GM21423 (cell line): ENCODE measurements around the gene DOCK1.

Source experiments
- ATAC-seq: cut with Tn5 transposase; IDR thresholded peaks from one replicate; pipeline ENCODE4 v1.9.1; 2021; ENCODE audit warnings: mild to moderate bottlenecking, moderate library complexity; ENCODE audit not compliant: unreplicated experiment

The DOCK1 gene

GRCh38 chr10:127331696-127332095 is 426.5 kb downstream of the DOCK1 start:
- ATAC-seq: no peak

GRCh38 chr10:127332631-127333030 is 427.4 kb downstream of the DOCK1 start:
- ATAC-seq: no peak

GRCh38 chr10:127337801-127338200 is 432.6 kb downstream of the DOCK1 start:
- no peak for ATAC-seq

- no peak for ATAC-seq
Observed at GRCh38 chr10:127338399-127339110, 433.3 kb downstream of the DOCK1 start.

- ATAC-seq: no peak
Observed at GRCh38 chr10:127343821-127344220, 438.6 kb downstream of the DOCK1 start.

- ATAC-seq: no peak
Observed at GRCh38 chr10:127344346-127344745, 439.1 kb downstream of the DOCK1 start.

- ATAC-seq: no peak
Observed at GRCh38 chr10:127345231-127345965, 440.2 kb downstream of the DOCK1 start.

- no peak for ATAC-seq
Observed at GRCh38 chr10:127346604-127347003, 441.4 kb downstream of the DOCK1 start.

- no peak for ATAC-seq
Observed at GRCh38 chr10:127347202-127347959, 442.2 kb downstream of the DOCK1 start.

GRCh38 chr10:127349737-127350136 is 444.5 kb downstream of the DOCK1 start:
- no peak for ATAC-seq

- no peak for ATAC-seq
Observed at GRCh38 chr10:127351542-127351941, 446.3 kb downstream of the DOCK1 start.

- no peak for ATAC-seq
Observed at GRCh38 chr10:127353544-127353943, 448.3 kb downstream of the DOCK1 start.

- no peak for ATAC-seq
Observed at GRCh38 chr10:127354255-127354654, 449.0 kb downstream of the DOCK1 start.

GRCh38 chr10:127354992-127355391 is 449.8 kb downstream of the DOCK1 start:
- ATAC-seq: no peak

GRCh38 chr10:127356360-127356759 is 451.1 kb downstream of the DOCK1 start:
- ATAC-seq: no peak

- ATAC-seq: no peak
Observed at GRCh38 chr10:127357265-127357664, 452.0 kb downstream of the DOCK1 start.

GRCh38 chr10:127358337-127358736 is 453.1 kb downstream of the DOCK1 start:
- ATAC-seq: no peak

- ATAC-seq: no peak
Observed at GRCh38 chr10:127364034-127364433, 458.8 kb downstream of the DOCK1 start.

- ATAC-seq: no peak
Observed at GRCh38 chr10:127368101-127368500, 462.9 kb downstream of the DOCK1 start.

GRCh38 chr10:127368929-127369328 is 463.7 kb downstream of the DOCK1 start:
- ATAC-seq: no peak

GRCh38 chr10:127370601-127371000 is 465.4 kb downstream of the DOCK1 start:
- ATAC-seq: no peak

- ATAC-seq: no peak
Observed at GRCh38 chr10:127372361-127372760, 467.1 kb downstream of the DOCK1 start.
